Kidney glomerular epithelial cell (primary cell): ENCODE data around the gene FMOD.
A peak's percentile ranks its signal among the peaks of the same experiment; 100 is the strongest.
"Not testable (repeated sequence)": the region's sequence is repeated elsewhere in the genome, so short reads cannot be mapped to it uniquely, and the experiment has no call there.

ENCODE experiments used
- DNase-seq: peaks from one replicate; lab custom pipeline; 2025; lab: John Stamatoyannopoulos, UW

Gene FMOD

DNA sequence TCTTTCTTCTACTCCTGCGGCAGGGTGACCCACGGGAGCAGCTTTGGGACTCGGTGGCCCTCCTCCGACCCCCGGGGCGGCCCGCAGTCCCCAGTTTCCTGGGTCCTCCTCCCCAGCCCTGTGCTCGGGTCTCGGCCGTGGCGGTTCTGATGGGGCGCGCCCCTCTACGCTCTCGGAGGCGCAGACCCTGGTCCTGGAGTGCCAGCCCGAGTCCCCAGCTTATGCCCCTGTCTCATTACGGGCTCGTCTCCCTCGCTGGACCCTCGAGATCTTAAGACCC, 45.2 kb downstream of the FMOD start:
- no peak for DNase-seq

DNA sequence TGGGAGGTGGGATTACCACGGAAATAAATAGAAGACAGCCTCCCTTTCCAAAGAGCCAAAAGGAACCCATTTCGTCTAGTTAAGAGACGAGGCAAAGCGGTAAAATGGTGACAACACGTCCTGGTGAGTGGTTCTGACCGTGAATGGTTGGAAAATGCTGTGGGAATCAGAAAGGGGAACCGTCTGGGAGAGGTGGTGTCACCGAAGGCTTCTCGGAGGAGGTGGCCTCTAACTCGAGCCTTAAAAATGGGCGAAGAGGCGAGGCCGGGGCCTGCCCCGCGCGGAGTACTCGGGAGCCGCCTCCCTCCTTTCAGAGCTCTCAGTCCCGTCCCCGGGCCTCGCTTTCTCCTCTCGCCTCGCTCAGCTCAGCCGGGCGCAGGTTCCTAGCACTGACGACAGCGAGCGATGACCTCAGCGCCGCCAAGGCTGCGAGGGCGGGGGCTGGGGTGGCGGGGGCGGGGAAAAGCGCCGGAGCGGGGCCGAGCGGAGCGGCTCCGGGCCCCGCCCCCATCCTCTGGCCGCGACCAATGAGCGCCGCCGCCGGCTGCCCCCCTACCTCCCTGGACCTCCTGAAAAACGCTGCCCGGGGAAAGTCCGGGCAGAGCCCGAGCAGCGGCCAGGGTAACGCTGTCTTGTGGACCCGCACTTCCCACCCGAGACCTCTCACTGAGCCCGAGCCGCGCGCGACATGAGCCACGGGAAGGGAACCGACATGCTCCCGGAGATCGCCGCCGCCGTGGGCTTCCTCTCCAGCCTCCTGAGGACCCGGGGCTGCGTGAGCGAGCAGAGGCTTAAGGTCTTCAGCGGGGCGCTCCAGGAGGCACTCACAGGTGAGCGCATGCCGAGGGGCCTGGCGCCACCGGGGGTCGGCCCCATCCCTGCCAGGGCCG, 45.8 kb downstream of the FMOD start, which contains the start of gene BTG2:
Gene BTG2, plus strand, starts transcription at position 601 of the 890 bp plus-strand sequence. Its CDS starts 88 bp downstream, at position 689.
- peak; percentile 91 for DNase-seq

DNA sequence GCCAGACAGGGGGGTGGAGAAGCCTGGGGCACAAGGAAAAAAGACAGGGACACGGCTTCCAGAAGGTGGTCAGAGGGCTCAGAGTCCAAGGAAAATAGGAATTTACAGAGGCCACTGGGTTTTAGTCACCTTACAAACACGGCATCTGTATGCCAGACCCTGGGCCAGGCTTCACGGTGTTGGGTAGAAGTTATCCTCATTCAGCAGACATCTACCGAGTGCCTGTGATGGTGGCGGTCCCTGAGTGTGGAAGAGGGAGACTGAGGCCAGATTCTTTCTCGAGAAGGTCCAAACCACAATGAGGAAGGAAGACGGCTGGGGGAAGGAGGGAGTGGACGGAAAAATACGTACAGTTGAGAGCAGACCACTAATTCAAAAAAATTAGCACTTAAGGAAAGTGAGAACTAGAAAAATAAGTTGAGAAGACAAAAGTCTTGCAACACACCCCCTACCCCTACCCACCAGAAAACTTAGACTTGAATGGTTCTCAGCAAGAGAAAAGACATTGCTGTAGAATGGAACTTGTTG, 46.5 kb downstream of the FMOD start:
- DNase-seq, result no peak

DNA sequence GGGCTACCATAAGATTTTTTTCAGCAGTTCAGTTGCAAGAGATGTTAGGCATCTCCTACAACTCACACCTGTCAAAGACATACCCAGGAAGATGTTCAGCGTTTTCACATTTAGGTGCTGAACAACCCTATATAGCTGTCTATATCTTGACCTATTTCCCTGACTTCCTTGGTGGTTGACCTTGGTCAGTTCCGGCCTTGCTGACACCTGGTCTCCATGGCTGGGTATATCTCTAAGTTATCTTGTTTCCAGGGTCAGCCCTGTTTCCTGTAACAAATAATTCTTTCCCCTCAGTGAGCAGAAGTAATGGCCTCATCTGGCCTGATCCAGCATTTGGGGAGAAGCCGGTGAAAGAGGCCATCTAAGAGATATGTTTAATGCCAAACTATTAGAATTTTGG, 48.0 kb downstream of the FMOD start:
- DNase-seq, result no peak

DNA sequence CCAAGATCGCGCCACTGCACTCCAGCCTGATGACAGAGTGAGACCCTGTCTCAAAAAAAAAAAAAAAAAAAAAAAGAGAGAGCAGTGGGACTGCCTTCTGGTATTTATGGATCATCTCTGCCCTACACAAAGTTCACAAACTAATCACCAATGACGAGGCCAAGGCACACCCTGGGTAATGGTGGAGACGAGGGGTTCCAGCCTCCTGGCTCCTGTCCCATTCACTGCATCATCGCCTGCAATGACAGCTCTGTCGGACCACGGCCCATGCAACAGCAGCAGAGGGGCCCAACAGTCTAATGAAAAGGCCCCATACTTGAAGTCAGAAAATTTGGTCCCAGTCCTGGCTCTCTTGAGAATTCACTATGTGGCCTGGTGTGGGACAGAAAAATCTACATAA, 48.5 kb downstream of the FMOD start:
- DNase-seq, result no peak

DNA sequence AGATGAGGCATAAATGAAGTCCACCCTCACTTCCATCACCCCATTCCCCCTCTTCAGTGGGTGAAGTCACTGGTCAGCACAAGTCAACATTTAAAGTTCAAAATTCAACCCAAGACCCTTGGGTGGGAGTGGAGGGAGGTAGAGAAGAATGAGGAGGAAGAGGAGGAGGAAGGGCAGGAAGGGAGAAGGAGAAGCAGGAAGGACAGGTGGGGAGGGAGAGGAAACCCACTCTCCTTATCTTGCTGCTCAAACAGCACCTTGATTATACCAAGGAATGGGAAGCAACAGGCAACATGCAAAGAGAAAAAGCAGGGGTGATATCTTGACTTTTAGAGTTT, 49.6 kb downstream of the FMOD start:
- no peak for DNase-seq

DNA sequence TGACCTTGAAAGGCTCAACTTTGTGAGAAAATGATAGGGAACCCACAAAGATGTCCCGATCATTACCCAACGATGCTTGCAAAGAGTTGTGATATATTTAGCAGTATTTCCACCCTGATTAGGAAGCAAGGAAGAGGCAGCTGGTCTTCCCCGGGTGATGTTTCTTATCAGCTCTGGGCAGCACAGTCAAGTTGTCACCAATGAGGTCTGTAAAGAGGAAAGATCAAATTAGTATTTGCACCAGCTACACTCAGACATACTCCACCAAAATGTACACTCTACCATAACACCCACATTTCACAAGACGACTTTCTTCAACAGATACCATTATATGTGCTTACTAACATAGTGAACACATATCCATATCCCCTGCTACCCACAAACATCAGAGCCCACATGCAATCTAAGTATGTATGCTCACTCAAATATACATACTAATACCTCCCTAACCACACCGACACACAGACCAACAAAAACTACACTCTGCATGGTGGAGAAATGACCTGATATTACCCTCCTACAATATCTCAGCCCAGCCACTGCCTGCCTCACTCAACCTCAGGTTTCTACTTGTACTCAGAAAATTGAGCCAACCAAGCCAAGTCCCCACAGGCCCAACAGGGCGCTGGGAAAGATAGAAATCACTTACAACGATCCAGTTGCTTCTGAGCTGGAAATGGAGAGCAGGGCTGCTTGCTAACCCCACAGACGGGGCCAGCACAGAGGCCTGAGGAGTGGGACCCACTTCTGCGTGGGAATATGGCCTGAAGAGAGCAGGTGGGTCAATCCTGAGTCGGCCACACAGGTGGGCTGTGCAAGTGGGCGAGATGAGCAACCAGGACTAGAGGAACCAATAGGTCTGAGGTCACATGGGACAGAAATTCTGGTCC, 50.2 kb downstream of the FMOD start:
- no peak for DNase-seq

DNA sequence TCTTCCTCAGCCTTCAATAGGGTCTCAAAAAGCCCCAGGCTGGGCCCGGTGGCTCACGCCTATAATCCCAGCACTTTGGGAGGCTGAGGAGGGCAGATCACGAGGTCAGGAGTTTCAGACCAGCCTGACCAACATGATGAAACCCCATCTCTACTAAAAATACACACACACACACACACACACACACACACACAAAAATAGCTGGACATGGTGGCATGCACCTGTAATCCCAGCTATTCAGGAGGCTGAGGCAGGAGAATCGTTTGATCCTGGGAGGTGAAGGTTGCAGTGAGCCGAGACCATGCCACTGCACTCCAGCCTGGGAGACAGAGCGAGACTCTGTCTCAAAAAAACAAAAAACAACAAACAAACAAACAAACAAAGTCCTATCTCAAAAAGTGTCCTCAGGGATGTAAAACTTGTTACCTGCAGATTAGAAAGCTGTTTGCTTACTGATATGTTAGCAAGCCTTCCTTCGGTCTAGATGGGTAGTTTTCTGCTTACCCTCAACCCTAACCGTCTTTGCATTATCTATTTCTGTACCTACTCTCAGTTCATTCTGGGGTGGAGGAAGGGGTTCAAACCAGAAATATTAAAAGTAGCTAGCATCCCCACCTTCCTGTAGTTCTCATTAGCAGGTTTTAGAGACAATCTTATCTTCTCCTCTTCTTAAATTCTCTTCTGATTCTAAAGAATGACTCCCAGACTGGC, 51.0 kb downstream of the FMOD start:
- not testable (repeated sequence) for DNase-seq

DNA sequence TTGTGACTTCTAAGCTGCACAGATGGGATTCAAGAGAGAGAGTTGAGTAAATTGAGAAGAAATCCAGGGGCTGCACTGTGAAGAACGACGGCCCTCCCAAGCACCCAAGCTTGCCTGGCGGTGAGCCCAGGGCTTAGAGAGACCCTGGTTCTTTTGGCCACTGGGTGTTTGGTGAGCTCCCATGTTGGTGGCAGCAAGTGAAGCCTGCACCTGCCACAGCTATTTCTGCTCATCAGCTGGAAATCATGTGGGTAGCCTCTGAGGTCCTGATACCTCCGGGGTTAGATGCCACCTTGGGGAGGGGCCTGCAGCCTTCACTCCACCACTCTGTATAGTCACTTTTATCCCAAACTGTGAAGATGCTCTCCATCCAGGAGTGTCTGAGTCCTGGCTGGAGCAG, 51.8 kb downstream of the FMOD start:
- DNase-seq, result no peak

DNA sequence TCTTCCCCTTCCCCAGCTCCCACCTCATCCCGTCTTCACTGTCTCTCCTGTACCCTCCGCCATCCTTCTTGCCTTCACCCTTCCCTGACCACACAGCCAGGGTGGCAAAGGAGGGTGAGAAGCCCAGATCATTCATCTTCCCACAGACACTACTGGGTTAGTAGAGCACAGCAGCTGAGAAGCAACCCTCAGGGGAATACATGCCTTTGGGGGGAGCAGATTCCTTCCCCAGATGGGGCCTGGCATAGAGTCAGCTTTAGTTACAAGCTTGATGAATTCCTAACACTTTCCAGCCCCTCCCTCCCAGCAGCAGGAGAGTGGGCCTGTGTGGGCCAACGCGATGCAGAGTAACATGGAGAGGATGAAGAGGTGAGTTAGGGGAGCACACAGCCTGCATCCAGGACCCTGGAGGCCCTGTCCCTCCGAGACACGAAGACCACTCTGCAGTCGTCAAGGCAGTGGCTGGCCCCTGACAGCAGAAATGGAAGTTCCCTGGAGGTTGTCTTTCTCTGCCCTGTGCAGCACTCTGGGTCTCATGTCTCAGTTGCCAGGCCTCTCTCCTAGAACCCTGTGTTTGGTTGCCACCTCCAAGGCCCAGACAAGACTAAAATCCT, 54.4 kb downstream of the FMOD start:
- no peak for DNase-seq

DNA sequence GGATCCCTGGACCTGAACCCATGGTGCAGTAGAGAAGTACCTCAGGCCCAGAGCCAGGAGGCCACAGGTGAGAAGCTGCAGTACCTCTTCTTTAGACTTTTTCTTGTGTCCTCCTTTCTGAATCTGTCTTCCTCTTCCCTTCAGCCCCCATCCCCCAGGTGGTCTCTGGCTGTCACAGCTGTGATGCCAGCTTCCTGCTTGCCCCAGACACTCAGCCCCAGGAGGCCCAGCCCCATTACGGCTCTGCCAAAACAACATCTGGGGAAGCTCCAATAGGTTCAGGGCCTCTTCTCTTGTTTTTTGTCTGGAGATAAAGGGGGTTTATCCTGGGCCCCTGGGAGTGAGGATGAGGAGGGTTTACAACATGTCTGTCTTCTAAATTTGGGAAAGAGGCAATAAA, 55.1 kb downstream of the FMOD start:
- DNase-seq, result no peak

DNA sequence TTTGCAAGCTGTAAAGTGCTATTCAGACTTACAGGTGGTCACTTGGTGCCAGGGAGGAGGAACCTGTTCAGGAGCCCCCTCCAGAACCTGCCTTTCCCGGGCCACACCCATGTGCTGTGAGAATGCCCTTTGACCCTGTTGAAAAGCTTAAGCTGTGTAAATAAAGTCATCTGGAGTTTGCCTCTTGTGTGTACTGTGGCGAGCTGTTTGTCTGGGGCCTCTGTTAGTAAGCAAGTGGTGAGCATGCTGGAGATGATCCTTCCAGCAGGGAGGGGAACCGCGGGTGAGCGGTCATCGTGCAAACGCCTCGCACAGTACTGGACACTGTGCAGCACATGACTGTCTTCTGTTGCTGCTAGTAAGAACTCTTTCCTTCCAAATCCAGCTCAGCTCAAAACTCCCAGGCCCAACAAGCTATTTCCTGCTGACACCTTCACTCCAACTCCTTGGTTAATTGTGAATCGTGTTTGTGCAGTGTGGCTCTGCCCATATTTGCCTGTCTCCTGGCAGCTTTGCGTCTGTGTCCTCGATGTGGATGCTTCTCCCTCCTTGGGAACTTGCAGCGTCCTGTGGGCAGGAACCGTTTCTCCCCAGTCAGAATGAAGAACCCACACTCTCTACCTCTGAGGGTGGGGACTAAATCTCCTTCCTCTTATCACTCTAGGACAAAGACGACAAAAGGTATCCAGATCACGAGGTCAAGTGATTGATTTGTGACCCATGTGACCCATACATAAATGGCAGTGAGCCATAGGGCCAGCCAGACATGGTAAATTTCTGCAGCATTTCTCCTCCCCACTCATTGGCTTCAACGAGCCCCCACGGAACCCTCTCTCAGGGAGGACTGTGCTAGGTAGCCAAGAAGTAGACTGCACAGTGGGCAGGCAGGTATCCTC, 59.5 kb downstream of the FMOD start:
- no peak for DNase-seq
